ENCODE data around the gene CCDC117. TPM values are rescaled to one million over a fixed set of nuclear protein-coding genes. Genes with fewer than 3 reads are reported as not detected.

Gene CCDC117
- total RNA-seq, 1 experiment from 2014 or later, result 33.5 TPM

DNA sequence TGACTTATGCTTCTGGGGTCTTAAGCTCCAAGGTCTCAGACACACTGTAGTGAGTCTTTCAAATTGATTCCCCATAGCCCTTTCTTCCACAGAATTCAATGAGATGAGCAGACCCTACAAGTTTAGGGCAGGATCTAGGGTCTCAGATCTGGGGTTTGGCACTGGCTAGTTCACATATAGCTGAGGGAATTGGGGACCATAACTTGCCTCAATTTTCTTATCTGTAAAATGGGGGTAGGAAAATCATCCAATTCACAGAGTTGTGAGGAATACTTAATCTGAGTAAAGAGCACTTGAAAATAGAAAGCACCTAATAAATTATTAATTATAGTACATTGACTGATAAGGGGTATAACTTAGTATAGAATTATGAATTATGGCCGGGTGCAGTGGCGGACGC lies 5.9 kb upstream of the CCDC117 start:
- TF ChIP-seq, protein P1, sequence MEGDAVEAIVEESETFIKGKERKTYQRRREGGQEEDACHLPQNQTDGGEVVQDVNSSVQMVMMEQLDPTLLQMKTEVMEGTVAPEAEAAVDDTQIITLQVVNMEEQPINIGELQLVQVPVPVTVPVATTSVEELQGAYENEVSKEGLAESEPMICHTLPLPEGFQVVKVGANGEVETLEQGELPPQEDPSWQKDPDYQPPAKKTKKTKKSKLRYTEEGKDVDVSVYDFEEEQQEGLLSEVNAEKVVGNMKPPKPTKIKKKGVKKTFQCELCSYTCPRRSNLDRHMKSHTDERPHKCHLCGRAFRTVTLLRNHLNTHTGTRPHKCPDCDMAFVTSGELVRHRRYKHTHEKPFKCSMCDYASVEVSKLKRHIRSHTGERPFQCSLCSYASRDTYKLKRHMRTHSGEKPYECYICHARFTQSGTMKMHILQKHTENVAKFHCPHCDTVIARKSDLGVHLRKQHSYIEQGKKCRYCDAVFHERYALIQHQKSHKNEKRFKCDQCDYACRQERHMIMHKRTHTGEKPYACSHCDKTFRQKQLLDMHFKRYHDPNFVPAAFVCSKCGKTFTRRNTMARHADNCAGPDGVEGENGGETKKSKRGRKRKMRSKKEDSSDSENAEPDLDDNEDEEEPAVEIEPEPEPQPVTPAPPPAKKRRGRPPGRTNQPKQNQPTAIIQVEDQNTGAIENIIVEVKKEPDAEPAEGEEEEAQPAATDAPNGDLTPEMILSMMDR (conservative IDR thresholded peaks at IDR 0.05; ENCODE audit: low read depth, low read length), result no peak
- TF ChIP-seq EZH2 (IDR thresholded peaks at IDR 0.05; ENCODE audit: borderline replicate concordance, low read depth, low read length, poor library complexity, severe bottlenecking), result no peak
- Histone ChIP-seq H3K27ac (ENCODE audit: low read depth, low read length, poor library complexity, severe bottlenecking) (no peak overlapping the region), H3K27me3 (replicated peaks; ENCODE audit: insufficient read depth, low read depth, low read length, poor library complexity) (no peaks in the 10 kb centered on the region), H3K36me3 (ENCODE audit: insufficient read depth, low read length, poor library complexity, severe bottlenecking) (no peaks in the 10 kb centered on the region), H3K4me1 (ENCODE audit: insufficient read depth, low read length, poor library complexity, severe bottlenecking) (no peaks in the 10 kb centered on the region), H3K9me3 (ENCODE audit: low read depth, low read length, poor library complexity, severe bottlenecking) (no peaks in the 10 kb centered on the region), H3K4me3 (ENCODE audit: low read depth, low read length, poor library complexity, severe bottlenecking) (no peak overlapping the region)
- CTCF ChIA-PET, result interaction anchor here (0.7 kb wide), 1 partner anchor 441 kb away, joined by 3 read pairs; no protein-coding TSS in a partner anchor
- DNase-seq (ENCODE audit: low spot score), result no peak
- BruUV-seq (replicated peaks), result no TSS peak
- intact Hi-C loops (cut with micrococcal nuclease; ENCODE audit: unreplicated experiment), result no loop called here
- POLR2A ChIA-PET (ENCODE audit: low non-redundant PET), result no interaction called here

DNA sequence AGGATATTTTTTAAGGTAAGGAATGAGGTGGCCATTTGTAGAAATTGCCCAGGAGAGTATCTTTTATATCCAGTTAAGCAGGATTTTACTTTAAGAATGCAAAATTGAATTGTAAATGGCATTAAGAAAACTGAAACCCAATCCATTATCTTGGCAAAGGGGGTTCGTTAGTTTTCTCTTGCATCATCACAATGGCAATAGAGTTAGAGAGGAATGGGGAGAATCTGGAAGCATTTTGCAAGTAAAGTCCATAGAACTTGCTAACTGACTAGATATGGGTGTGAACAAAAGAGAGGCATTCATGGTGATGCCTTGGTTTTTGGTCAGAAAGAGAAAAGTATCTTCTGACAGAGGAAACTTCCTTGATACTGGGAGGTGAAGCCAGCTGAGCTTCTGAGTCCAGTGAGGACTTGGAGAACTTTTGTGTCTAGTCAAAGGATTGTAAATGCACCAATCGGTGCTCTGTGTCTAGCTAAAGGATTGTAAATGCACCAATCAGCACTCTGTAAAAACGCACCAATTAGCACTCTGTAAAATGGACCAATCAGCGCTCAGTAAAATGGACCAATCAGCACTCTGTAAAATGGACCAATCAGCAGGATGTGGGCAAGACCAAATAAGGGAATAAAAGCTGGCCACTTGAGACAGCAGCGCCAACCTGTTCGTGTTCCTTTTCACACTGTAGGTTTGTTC lies 3.6 kb upstream of the CCDC117 start:
- H3K36me3 ChIP-seq (ENCODE audit: insufficient read depth, low read length, poor library complexity, severe bottlenecking), result no peaks in the 10 kb centered on the region
- ChIA-PET POLR2A (ENCODE audit: low non-redundant PET) (no interaction called here), CTCF (no interaction called here)
- intact Hi-C loops (cut with micrococcal nuclease; ENCODE audit: unreplicated experiment), result no loop called here
- no TSS peak for BruUV-seq (replicated peaks)
- TF ChIP-seq, protein P1 (conservative IDR thresholded peaks at IDR 0.05; ENCODE audit: low read depth, low read length), result no peak
- no peak for TF ChIP-seq EZH2 (IDR thresholded peaks at IDR 0.05; ENCODE audit: borderline replicate concordance, low read depth, low read length, poor library complexity, severe bottlenecking)
- no peaks in the 10 kb centered on the region for H3K4me1 ChIP-seq (ENCODE audit: insufficient read depth, low read length, poor library complexity, severe bottlenecking)
- H3K27me3 ChIP-seq (replicated peaks; ENCODE audit: insufficient read depth, low read depth, low read length, poor library complexity), result no peaks in the 10 kb centered on the region
- DNase-seq (ENCODE audit: low spot score), result no peak
- no peak overlapping the region for H3K27ac ChIP-seq (ENCODE audit: low read depth, low read length, poor library complexity, severe bottlenecking)
- no peaks in the 10 kb centered on the region for H3K9me3 ChIP-seq (ENCODE audit: low read depth, low read length, poor library complexity, severe bottlenecking)
- no peak overlapping the region for H3K4me3 ChIP-seq (ENCODE audit: low read depth, low read length, poor library complexity, severe bottlenecking)

DNA sequence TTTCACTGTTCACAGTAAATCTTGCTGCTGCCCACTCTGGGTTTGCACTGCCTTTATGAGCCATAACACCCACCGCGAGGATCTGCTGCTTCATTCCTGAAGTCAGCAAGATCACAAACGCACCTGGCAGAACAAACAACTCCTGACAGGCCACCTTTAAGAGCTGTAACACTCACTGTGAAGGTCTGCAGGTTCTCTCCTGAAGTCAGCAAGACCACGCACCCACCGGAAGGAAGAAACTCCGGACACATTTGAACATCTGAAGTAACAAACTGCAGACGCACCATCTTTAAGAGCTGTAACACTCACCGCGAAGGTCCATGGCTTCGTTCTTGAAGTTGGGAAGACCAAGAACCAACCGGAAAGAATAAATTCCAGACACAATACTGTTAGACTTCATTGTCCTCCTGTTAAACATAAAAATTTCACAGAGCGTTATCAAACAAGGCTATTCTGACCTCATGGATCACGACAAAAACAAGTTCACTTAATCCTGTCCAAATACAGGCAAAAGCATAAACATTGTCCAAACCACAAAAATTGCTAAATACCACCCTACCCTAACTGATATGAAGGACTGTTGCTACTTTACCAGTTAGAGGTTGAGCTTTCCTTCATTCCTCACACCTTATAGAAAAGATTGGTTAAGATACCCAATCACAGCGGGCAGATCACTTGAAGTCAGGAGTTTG lies 3.0 kb upstream of the CCDC117 start:
- Histone ChIP-seq H3K36me3 (ENCODE audit: insufficient read depth, low read length, poor library complexity, severe bottlenecking) (peaks cover 3% of the 10 kb centered on the region), H3K27ac (ENCODE audit: low read depth, low read length, poor library complexity, severe bottlenecking) (no peak overlapping the region), H3K4me3 (ENCODE audit: low read depth, low read length, poor library complexity, severe bottlenecking) (no peak overlapping the region), H3K9me3 (ENCODE audit: low read depth, low read length, poor library complexity, severe bottlenecking) (no peaks in the 10 kb centered on the region), H3K4me1 (ENCODE audit: insufficient read depth, low read length, poor library complexity, severe bottlenecking) (no peaks in the 10 kb centered on the region), H3K27me3 (replicated peaks; ENCODE audit: insufficient read depth, low read depth, low read length, poor library complexity) (no peaks in the 10 kb centered on the region)
- POLR2A ChIA-PET (ENCODE audit: low non-redundant PET), result interaction anchor here (0.6 kb wide), 1 partner anchor 17 kb away, joined by 3 read pairs; no protein-coding TSS in a partner anchor
- no peak for TF ChIP-seq EZH2 (IDR thresholded peaks at IDR 0.05; ENCODE audit: borderline replicate concordance, low read depth, low read length, poor library complexity, severe bottlenecking)
- TF ChIP-seq, protein P1 (conservative IDR thresholded peaks at IDR 0.05; ENCODE audit: low read depth, low read length), result no peak
- intact Hi-C loops (cut with micrococcal nuclease; ENCODE audit: unreplicated experiment), result no loop called here
- no TSS peak for BruUV-seq (replicated peaks)
- CTCF ChIA-PET, result no interaction called here
- no peak for DNase-seq (ENCODE audit: low spot score)
